Glomerular visceral epithelial cell (primary cell): ENCODE results near the gene ARHGEF39.

Experiments used
- DNase-seq: peaks from one replicate; pipeline ENCODE4 v3.0.0-alpha.2; 2016; ENCODE audit errors: extremely low spot score

Gene ARHGEF39

GRCh38 chr9:35675732-35676392 is 10.9 kb upstream of the ARHGEF39 start:
- DNase-seq, result no peak

GRCh38 chr9:35675204-35675603 is 10.2 kb upstream of the ARHGEF39 start:
- no peak for DNase-seq

- DNase-seq, result no peak
Measured at GRCh38 chr9:35674025-35674361, 9.0 kb upstream of the ARHGEF39 start.

- DNase-seq, result no peak
Measured at GRCh38 chr9:35673132-35674024, 8.4 kb upstream of the ARHGEF39 start, which contains the start of gene CA9. Gene CA9, plus strand, starts transcription at chr9:35673928. Its CDS starts 32 bp downstream, at chr9:35673960.

- DNase-seq, result peak; percentile 92
Measured at GRCh38 chr9:35669331-35670145, 4.5 kb upstream of the ARHGEF39 start.

GRCh38 chr9:35667939-35668338 is 2.9 kb upstream of the ARHGEF39 start:
- no peak for DNase-seq

GRCh38 chr9:35666549-35666948 is 1.6 kb upstream of the ARHGEF39 start:
- DNase-seq, result no peak

GRCh38 chr9:35666045-35666444 is 1.1 kb upstream of the ARHGEF39 start:
- peak; percentile 67 for DNase-seq

- no peak for DNase-seq
Measured at GRCh38 chr9:35665471-35665818, 450 bp upstream of the ARHGEF39 start.

- DNase-seq, result no peak
Measured at GRCh38 chr9:35662437-35662836, 2.6 kb downstream of the ARHGEF39 start.

- no peak for DNase-seq
Measured at GRCh38 chr9:35661756-35662350, 3.1 kb downstream of the ARHGEF39 start.

- no peak for DNase-seq
Measured at GRCh38 chr9:35660966-35661415, 4.0 kb downstream of the ARHGEF39 start.

- DNase-seq, result peak; percentile 56
Measured at GRCh38 chr9:35659340-35659739, 5.7 kb downstream of the ARHGEF39 start.

GRCh38 chr9:35658968-35659220 is 6.1 kb downstream of the ARHGEF39 start:
- DNase-seq, result peak; percentile 59

- DNase-seq, result peak; percentile 93
Measured at GRCh38 chr9:35658137-35658967, 6.6 kb downstream of the ARHGEF39 start, which contains the start of gene CCDC107. Gene CCDC107, plus strand, starts transcription at chr9:35658292. Its CDS starts 88 bp downstream, at chr9:35658380.

- peak; percentile 100 for DNase-seq
Measured at GRCh38 chr9:35657546-35658136, 7.4 kb downstream of the ARHGEF39 start, which contains the start of gene RMRP. Gene RMRP, minus strand, starts transcription at chr9:35658019.

GRCh38 chr9:35656831-35657545 is 8.0 kb downstream of the ARHGEF39 start:
- no peak for DNase-seq

GRCh38 chr9:35656348-35656747 is 8.6 kb downstream of the ARHGEF39 start:
- no peak for DNase-seq

GRCh38 chr9:35653611-35654010 is 11.4 kb downstream of the ARHGEF39 start:
- no peak for DNase-seq

- no peak for DNase-seq
Measured at GRCh38 chr9:35652829-35653209, 12.2 kb downstream of the ARHGEF39 start.
